HG02759 (cell line): ENCODE data around the gene MPHOSPH9.
"Not testable (repeated sequence)": the region's sequence is repeated elsewhere in the genome, so short reads cannot be mapped to it uniquely, and the experiment has no call there.

ENCODE experiments used
- ATAC-seq: cut with Tn5 transposase; IDR thresholded peaks from one replicate; pipeline ENCODE4 v1.9.1; 2021; ENCODE audit warnings: mild to moderate bottlenecking, moderate library complexity; ENCODE audit not compliant: unreplicated experiment

The MPHOSPH9 gene

DNA sequence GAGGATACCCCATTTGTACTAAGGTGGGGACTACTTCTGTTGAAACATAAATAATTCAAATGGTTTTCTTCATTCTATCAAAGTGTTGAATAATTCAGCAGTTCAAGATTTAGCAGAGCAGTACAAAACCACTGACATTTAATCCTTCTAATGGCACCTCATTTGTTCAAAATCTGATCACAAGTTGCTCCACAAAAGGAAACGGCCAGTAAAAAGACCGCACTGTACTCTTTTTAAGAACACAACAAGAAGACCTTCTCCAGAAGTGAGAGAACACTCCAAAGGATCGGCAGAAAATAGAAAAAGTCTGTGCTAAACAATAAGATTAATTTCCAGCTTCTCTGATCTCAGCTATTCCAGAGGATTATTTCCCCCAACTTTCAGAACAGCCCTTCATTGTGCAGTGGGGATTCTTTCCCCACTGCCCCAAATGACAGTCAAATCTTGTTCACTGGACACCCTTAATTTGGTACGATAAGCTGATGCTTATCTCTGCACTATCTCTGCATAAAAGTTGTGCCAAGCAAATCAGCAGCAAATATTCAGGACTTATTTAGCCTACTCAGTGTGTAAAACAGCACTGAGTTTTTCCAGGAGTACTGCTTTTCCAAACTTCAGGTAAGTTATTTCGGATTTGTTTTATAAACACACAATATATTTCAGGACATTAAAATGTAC is 5.2 kb downstream of the MPHOSPH9 start:
- ATAC-seq, result no peak

GRCh38 chr12:123225443-123225842 is 7.5 kb downstream of the MPHOSPH9 start:
- ATAC-seq, result no peak

- no peak for ATAC-seq
These were observed 9.7 kb downstream of the MPHOSPH9 start for GRCh38 chr12:123223241-123223668.

DNA sequence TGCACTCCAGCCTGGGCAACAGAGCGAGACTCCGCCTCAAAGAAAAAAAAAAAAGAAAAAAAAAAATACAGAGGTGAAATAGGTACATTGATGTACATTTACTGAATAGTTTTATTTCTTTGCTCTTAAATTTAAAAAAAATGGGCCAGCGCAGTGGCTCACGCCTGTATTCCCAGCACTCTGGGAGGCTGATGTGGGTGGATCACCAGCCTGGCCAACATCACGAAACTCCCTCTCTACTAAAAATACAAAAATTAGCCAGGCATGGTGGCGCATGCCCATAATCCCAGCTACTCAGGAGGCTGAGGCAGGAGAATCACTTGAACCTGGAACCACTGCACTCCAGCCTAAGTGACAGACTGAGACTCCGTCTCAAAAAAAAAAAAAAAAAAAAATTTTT is 25.1 kb downstream of the MPHOSPH9 start:
- ATAC-seq, result not testable (repeated sequence)

DNA sequence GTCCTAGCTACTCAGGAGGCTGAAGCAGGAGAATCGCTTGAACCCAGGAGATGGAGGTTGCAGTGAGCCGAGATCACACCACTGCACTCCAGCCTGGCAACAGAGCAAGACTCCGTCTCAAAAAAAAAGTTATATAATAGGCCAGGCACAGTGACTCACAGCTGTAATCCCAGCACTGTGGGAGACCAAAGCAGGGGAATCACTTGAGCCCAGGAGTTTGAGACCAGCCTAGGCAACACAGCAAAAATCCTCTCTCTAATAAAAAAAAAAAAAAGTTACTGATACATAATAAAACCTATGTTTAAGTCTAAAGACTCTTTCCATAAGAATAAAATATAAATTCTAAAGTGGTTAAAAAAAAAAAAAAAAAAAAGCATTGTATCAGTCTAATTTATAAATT is 26.1 kb downstream of the MPHOSPH9 start:
- not testable (repeated sequence) for ATAC-seq

- no peak for ATAC-seq
These were observed 32.5 kb downstream of the MPHOSPH9 start for GRCh38 chr12:123200414-123200813.

GRCh38 chr12:123199936-123200335 is 33.0 kb downstream of the MPHOSPH9 start:
- no peak for ATAC-seq

DNA sequence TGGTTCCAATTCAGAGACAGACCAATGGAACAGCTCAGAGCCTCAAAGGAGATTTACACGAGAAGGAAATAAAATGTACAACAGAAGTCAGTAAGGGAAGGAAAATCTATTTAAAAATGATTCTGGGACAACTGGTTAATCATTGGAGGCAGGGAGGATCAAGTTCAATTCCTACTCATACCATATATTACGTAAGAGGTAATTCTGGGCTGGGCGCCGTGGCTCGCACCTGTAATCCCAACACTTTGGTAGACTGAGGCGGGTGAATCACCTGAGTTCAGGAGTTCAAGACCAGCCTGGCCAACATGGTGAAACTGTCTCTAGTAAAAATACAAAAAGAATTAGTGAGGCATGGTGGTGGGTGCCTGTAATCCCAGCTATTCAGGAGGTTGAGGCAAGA is 45.3 kb downstream of the MPHOSPH9 start:
- no peak for ATAC-seq

DNA sequence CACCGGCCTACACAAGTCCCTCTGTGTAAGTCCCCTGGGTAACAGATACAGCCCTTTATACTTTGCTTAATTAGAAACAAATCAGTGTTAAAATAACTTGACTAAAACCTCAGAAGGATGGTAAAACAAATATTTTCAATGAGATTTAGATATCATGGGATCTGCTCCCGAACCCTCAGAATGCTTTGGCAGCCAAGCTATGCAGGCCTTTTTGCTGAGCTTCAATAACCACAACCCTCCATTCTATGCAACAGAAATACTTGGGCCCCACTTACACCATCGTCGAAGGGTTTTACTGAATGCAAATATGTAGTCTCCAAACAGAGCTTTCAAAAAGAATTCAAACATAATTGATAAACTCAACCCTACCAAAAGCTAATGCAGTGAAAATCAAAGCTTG is 52.8 kb downstream of the MPHOSPH9 start:
- no peak for ATAC-seq

DNA sequence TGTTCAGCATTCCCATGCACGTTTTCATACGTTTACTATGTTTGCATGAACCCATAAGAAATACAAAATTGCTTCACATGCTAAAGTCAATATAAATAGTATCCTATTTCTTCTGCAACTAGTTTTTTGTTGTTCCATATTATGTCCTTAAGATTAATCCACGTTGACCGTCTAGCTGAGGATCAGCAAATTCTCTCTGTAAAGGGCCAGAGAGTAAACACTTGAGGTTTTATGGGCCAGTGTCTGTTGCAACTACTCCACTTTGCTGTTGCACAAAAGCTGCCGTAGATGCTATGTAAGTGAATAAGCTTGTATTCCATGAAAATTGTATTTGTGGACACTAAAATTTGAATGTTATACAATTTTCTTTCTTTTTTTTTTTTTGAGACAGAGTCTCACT is 61.0 kb downstream of the MPHOSPH9 start:
- no peak for ATAC-seq

- ATAC-seq, result no peak
These were observed 65.6 kb downstream of the MPHOSPH9 start for GRCh38 chr12:123167329-123167728.

- no peak for ATAC-seq
These were observed 67.4 kb downstream of the MPHOSPH9 start for GRCh38 chr12:123165537-123165936.

DNA sequence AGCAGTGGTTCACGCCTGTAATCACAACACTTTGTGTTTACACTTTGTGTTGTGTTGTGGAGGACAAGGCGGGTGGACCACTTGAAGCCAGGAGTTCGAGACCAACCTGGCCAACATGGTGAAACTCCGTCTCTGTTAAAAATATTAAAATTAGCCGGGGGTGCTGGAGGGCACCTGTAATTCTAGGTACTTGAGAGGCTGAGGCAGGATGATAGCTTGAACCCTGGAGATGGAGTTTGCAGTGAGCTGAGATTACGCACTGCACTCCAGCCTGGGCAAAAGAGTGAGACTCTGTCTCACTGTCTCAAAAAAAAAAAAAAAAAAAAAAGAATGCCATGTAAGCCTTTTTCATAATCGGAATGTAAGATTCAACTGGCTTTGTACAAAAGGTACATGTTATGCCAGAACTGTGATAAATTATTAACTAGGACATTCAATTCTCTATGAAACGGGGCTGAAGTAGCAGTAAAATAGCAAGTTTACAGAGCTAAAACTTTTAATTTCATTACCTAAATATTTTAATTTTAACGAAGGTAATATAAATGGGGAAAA is 68.2 kb downstream of the MPHOSPH9 start:
- ATAC-seq, result no peak

DNA sequence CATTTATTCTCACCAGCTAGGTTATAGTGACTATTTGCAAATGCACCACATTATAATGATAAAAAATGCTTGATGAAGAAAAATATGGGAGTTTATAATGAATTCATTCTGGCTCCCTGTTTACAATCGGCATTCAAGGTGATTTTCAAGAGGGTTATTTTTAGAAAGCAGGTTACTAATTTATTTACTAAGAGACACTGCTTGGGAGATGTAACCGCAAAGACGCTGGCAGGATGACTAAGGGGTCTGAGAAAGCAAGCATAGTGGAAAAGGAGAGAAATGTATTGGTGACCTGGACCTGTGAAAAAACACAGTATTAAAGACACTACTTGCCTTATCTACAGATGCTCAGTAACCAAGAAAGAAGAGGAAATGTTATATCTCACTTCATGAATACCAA is 68.7 kb downstream of the MPHOSPH9 start:
- no peak for ATAC-seq

DNA sequence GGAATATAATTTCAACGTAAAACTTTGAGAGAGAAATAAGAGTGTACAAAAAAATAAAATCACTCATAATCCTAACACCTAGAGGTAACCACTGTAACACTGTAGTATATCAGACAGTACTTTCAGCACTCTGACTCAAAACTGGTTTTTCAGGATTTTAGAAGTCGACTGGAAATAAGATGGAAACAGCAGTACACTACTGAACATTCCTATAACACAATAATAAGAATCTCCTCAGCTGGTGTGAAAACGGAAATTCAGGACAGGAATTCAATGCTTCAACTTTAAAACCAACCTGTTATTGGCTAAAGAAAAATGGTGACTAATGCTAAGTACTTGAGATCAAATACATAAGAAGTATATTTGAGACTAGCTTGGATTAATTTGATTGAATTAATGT is 69.7 kb downstream of the MPHOSPH9 start:
- no peak for ATAC-seq

GRCh38 chr12:123160801-123161487 is 72.0 kb downstream of the MPHOSPH9 start:
- no peak for ATAC-seq

DNA sequence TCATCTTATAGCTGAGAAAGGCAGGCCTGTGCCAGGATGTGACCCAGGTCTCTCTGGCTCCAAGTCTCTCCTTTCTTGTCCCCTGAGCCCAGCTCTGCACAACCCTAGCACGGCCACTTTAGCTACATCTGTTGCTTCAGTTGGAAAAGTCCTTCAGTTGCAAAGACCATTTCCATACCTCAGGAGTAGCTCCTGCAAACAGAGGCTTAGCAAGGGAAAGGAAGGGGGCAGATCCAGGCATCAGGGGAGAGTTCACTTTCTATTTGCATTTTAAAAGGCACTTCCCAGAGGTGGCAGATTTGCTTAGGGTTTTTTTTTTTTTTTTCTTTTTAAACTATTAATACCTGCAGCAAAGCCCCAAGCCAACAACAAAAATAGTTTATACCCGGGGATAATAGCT is 79.0 kb downstream of the MPHOSPH9 start:
- ATAC-seq, result no peak

- no peak for ATAC-seq
These were observed 80.1 kb downstream of the MPHOSPH9 start for GRCh38 chr12:123152833-123153232.

GRCh38 chr12:123151457-123152454 is 81.2 kb downstream of the MPHOSPH9 start:
- peak; percentile 11 for ATAC-seq

- peak; percentile 76 for ATAC-seq
These were observed 82.0 kb downstream of the MPHOSPH9 start, which contains the start of gene PITPNM2 for GRCh38 chr12:123150744-123151456. PITPNM2 (minus strand) TSS chr12:123151090; CDS start chr12:123034590, 116,500 bp downstream.
